WERI-Rb-1 (cell line): ENCODE results near the gene BMPR1A.
A peak's percentile ranks its signal among the peaks of the same experiment; 100 is the strongest.

Experiments used
- DNase-seq: peaks from one replicate; pipeline ENCODE4 v3.0.0-alpha.2; 2020
- H3K27ac ChIP-seq: fragments of 250-450 bp; sonication (Bioruptor Pico); 2 replicates; pipeline ENCODE4 v1.5.1; 2020; ENCODE audit warnings: mild to moderate bottlenecking, moderate library complexity
- H3K27me3 ChIP-seq: fragments of 250-450 bp; sonication (Bioruptor Pico); 2 replicates; pipeline ENCODE4 v1.5.1; 2021; ENCODE audit warnings: mild to moderate bottlenecking, low read depth, moderate library complexity; ENCODE audit not compliant: insufficient read depth, severe bottlenecking
- H3K36me3 ChIP-seq: fragments of 250-450 bp; sonication (Bioruptor Pico); 2 replicates; pipeline ENCODE4 v1.5.1; 2020; ENCODE audit warnings: mild to moderate bottlenecking, moderate library complexity
- H3K4me3 ChIP-seq: 2 replicates; pipeline ENCODE4 v1.5.1; 2011; ENCODE audit warnings: low read depth, mild to moderate bottlenecking, control low read depth, low read length
- H3K9me3 ChIP-seq: fragments of 250-450 bp; sonication (Bioruptor Pico); 2 replicates; pipeline ENCODE4 v1.5.1; 2021; ENCODE audit warnings: mild to moderate bottlenecking, moderate library complexity; ENCODE audit not compliant: severe bottlenecking
- CTCF ChIP-seq: IDR thresholded peaks from 2 replicates; pipeline ENCODE4 v1.5.1; 2011; ENCODE audit warnings: low read depth, mild to moderate bottlenecking, control low read depth, inconsistent platforms, low read length

BMPR1A gene

DNA sequence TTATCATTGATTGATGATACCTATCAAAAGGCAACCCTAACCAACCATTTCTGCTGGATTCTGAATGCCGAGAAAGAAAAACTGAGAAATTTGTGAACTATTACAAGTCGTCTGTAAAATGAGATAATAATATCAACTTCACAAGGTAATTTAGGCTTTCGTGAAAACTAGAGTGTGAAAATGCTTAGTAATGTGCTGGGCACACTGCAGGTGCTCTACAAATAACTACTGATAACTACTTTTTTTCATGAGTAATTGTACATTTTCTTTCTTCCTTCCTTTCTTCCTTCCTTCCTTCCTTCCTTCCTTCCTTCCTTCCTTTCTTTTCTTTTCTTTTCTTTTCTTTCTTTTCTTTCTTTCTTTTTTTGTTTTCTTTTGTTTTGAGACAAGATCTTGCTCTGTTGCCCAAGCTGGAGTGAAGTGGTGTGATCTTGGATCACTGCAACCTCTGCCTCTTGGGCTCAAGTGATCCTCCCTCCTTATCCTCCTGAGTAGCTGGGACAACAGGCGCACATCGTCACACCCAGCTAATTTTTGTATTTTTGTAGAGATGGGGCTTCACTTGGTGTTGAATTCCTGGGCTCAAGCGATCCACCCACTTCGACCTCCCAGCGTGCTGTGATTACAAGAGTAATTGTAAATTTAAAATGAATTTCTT is 42.9 kb downstream of the BMPR1A start:
- Histone ChIP-seq H3K36me3 (no peaks in the 10 kb centered on the region; the same call in 1 of the 2 replicates), H3K27me3 (no peaks in the 10 kb centered on the region), H3K4me3 (no peak overlapping the region), H3K9me3 (no peaks in the 10 kb centered on the region), H3K27ac (peak overlapping the region; percentile 8)
- TF ChIP-seq CTCF: no peak
- no peak for DNase-seq

DNA sequence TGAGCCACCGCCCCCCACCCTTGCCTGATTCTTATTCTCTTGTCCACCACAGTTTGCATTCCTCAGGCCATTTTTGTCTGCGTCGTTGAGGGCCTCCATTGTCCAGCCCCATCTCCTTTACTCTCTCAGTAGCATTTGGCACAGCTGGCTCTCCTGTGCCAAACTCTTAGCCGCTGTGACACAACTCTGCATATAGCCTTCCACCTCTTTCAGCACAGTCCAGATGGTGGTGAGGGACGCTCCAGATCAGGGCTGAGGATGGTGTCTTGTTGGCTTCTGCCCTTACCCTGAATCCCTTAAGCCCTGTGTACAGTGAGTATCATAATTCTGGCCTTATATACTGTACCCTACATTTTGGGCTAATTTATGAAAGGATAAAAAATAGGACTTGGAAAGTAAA is 45.6 kb downstream of the BMPR1A start:
- Histone ChIP-seq H3K27ac (no peak overlapping the region), H3K9me3 (no peaks in the 10 kb centered on the region), H3K4me3 (no peak overlapping the region), H3K27me3 (no peaks in the 10 kb centered on the region), H3K36me3 (no peaks in the 10 kb centered on the region; the same call in 1 of the 2 replicates)
- peak; percentile 53 for DNase-seq
- TF ChIP-seq CTCF: no peak

DNA sequence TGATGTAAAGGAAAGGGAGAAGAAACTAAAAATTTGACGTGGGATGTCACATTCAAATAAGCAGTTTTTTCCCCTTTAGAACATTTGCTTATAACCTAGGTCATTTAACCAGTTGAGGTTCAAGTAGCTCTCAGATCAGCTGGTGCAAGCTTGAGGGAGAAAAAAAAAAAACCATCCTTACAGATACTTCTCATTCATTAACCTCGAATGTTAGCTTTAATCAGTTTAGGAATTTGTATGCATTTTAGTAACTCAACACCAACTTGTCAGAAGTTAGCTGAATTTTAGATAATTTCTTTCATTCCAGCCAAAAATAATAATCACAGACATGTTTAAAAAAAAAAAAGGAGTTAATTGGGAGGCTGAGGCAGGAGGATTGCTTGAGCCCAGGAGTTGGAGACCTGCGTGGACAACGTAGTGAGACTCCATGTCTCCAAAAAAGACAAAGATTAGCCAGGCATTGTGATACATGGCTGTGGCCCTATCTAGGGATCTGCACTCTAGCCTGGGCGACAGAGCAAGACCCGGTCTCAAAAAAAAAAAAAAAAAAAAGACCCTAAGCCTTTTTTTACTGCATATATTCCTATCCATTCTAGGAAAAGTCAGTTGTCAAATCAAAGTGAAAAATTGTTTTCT is 46.2 kb downstream of the BMPR1A start:
- Histone ChIP-seq H3K4me3 (no peak overlapping the region), H3K9me3 (no peaks in the 10 kb centered on the region), H3K36me3 (no peaks in the 10 kb centered on the region; the same call in 1 of the 2 replicates), H3K27me3 (no peaks in the 10 kb centered on the region), H3K27ac (no peak overlapping the region)
- TF ChIP-seq CTCF: no peak
- DNase-seq: no peak

DNA sequence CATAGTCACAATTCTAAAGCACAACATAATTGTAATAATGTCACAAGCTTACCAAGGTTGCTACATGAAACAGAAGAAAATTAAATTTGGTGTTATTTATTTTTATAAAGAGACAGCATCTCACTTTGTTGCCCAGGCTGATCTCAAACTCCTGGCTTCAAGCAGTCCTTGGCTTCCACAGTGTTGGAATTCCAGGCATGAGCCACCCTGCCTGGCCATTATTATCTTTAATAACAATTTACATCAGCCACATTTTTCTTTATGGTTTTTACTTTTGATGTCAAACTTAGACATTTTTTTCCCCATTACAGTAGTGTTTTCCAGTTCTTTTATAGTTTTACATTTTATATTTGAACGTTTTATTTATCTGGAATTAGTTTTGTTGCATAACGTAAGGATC is 46.7 kb downstream of the BMPR1A start:
- no peaks in the 10 kb centered on the region; the same call in 1 of the 2 replicates for H3K36me3 ChIP-seq

DNA sequence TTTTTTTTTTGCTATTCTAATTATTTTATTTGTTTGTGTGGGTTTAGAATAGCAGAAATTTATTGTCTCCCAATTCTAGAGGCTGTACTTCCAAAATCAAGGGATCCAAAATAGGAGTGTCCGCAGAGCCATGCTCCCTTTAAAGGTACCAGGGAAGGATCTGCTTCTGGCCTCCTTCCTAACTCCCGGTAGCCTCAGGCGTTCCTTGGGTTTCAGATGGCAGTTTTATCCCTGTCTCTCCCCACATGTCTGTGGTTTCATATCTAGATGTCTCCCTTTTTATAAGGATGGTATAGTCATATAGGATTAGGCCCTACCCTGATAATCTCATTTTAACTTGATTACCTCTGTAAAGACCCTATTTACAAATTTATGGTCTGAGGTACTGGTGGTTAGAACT is 48.4 kb downstream of the BMPR1A start:
- H3K27me3 ChIP-seq: no peaks in the 10 kb centered on the region
- no peak for DNase-seq
- H3K27ac ChIP-seq: no peak overlapping the region
- no peak overlapping the region for H3K4me3 ChIP-seq
- no peak for TF ChIP-seq CTCF
- H3K9me3 ChIP-seq: no peaks in the 10 kb centered on the region
- no peaks in the 10 kb centered on the region; the same call in 1 of the 2 replicates for H3K36me3 ChIP-seq

More for the DNA sequence above, 46.7 kb downstream of the BMPR1A start:
- Histone ChIP-seq H3K9me3 (no peaks in the 10 kb centered on the region), H3K27me3 (no peaks in the 10 kb centered on the region), H3K4me3 (no peak overlapping the region), H3K27ac (no peak overlapping the region)
- DNase-seq: no peak
- no peak for TF ChIP-seq CTCF
